ENCODE results near the gene ZFHX3. TPM values are rescaled to one million over a fixed set of nuclear protein-coding genes. Genes with fewer than 3 reads are reported as not detected.

Gene ZFHX3
- total and polyA plus RNA-seq, 2 of the 8 experiments (the other 6 are each of a cell fraction or from before 2014, with no cell fraction given) = 0.08 to 0.99 TPM

GRCh38 chr16:72786606-72787005 is 261.3 kb downstream of the ZFHX3 start:
- Histone ChIP-seq H3K23me2 (ENCODE audit: low read depth, low read length) (peaks cover 5% of the 10 kb centered on the region; the same call in 1 of the 2 replicates), H3K36me3 (ENCODE audit: control insufficient read depth in 2 of 4, insufficient read depth in 4 of 4, low read length in 3 of 4) (no peaks in the 10 kb centered on the region; a peak in 1 of 8 replicates), H2AFZ (ENCODE audit: low read length) (no peak overlapping the region), H4K5ac (ENCODE audit: insufficient read length, low read depth, low read length) (no peak overlapping the region), H3K4me2 (ENCODE audit: insufficient read depth in 1 of 2, low read depth in 2 of 2, low read length in 2 of 2) (peak overlapping the region; percentile 96 to 97; a peak in 3 of 4 replicates), H3K4me1 (replicated peaks in 1 of 4; ENCODE audit: control insufficient read depth in 3 of 4, insufficient read depth in 4 of 4, low read length in 3 of 4) (peaks cover 0 to 5% (median 4%) of the 10 kb centered on the region in 4 experiments; a peak in 4 of 7 replicates), H3K18ac (ENCODE audit: extremely low read depth, low read length) (no peak overlapping the region), H3K14ac (ENCODE audit: insufficient read length) (no peak overlapping the region), H3K79me1 (ENCODE audit: low read depth, low read length) (no peaks in the 10 kb centered on the region), H2BK20ac (ENCODE audit: low read length) (no peak overlapping the region), H3K79me2 (ENCODE audit: control insufficient read depth in 1 of 2, insufficient read depth in 2 of 2, low read length in 2 of 2) (no peaks in the 10 kb centered on the region), H3K27ac (ENCODE audit: low read depth, low read length) (no peak overlapping the region), H3K23ac (ENCODE audit: insufficient read length) (no peak overlapping the region), H2BK15ac (ENCODE audit: low read length) (no peak overlapping the region), H3K56ac (replicated peaks; ENCODE audit: insufficient read length, low read depth, low read length) (no peak overlapping the region), H2AK5ac (ENCODE audit: low read depth, low read length) (no peak overlapping the region), H2BK12ac (ENCODE audit: low read depth, low read length) (no peak overlapping the region), H3K27me3 (replicated peaks in 1 of 4; ENCODE audit: control insufficient read depth in 3 of 4, extremely low read depth in 1 of 4, insufficient read depth in 3 of 4, low read length in 3 of 4) (peaks cover 0 to 11% (median 5%) of the 10 kb centered on the region in 4 experiments; a peak in 5 of 7 replicates), H4K8ac (ENCODE audit: extremely low read depth, insufficient read depth, low read length) (no peak overlapping the region), H2BK5ac (ENCODE audit: low read depth, low read length) (no peak overlapping the region), H4K91ac (replicated peaks; ENCODE audit: insufficient read length, low read length) (no peak overlapping the region), H3K9ac (replicated peaks in 1 of 4; ENCODE audit: extremely low read depth in 1 of 4, low read depth in 3 of 4, low read length in 3 of 4) (no peak overlapping the region), H2BK120ac (replicated peaks; ENCODE audit: low read depth, low read length) (no peak overlapping the region), H4K20me1 (replicated peaks in 1 of 2; ENCODE audit: control insufficient read depth in 1 of 2, insufficient read depth in 2 of 2, low read length in 2 of 2) (no peaks in the 10 kb centered on the region), H3K4ac (replicated peaks; ENCODE audit: insufficient read length, low read depth, low read length) (no peak overlapping the region), H3K9me3 (ENCODE audit: insufficient read depth in 2 of 2, low read depth in 1 of 2, low read length in 1 of 2) (no peaks in the 10 kb centered on the region), H3K4me3 (ENCODE audit: extremely low read depth in 1 of 4, insufficient read depth in 2 of 4, low read depth in 3 of 4, low read length in 4 of 4) (peak overlapping the region in 2 of 4 experiments; percentile 46 to 79; a peak in 3 of 8 replicates)
- TF ChIP-seq EZH2 (IDR thresholded peaks at IDR 0.05; ENCODE audit: low read depth, low read length, severe bottlenecking) (no peak), ZNF274 (IDR thresholded peaks at IDR 0.05; ENCODE audit: borderline replicate concordance, extremely low read depth, low read length) (no peak), SIRT6 (IDR thresholded peaks at IDR 0.05; ENCODE audit: low read length) (no peak), GTF2F1 (IDR thresholded peaks at IDR 0.05; ENCODE audit: borderline replicate concordance, low read depth, low read length) (no peak), HDAC2 (IDR thresholded peaks at IDR 0.05; ENCODE audit: borderline replicate concordance in 1 of 2, low read depth in 2 of 2, low read length in 2 of 2) (no peak), BCL11A (IDR thresholded peaks at IDR 0.05; ENCODE audit: low read depth in 2 of 2, low read length in 2 of 2) (no peak), CBX5 (IDR thresholded peaks at IDR 0.05; ENCODE audit: low read depth, low read length) (no peak), MAFK (IDR thresholded peaks at IDR 0.05; ENCODE audit: low read depth, low read length) (no peak), RXRA (IDR thresholded peaks at IDR 0.05; ENCODE audit: insufficient read depth, low read depth, low read length) (no peak)
- TF ChIP-seq, protein P1, sequence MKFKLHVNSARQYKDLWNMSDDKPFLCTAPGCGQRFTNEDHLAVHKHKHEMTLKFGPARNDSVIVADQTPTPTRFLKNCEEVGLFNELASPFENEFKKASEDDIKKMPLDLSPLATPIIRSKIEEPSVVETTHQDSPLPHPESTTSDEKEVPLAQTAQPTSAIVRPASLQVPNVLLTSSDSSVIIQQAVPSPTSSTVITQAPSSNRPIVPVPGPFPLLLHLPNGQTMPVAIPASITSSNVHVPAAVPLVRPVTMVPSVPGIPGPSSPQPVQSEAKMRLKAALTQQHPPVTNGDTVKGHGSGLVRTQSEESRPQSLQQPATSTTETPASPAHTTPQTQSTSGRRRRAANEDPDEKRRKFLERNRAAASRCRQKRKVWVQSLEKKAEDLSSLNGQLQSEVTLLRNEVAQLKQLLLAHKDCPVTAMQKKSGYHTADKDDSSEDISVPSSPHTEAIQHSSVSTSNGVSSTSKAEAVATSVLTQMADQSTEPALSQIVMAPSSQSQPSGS (IDR thresholded peaks at IDR 0.05; ENCODE audit: low read length) = no peak
- POLR2A ChIA-PET (ENCODE audit: partially characterized antibody) = no interaction called here
- FAIRE-seq (no peak), DNase-seq (ENCODE audit: low read depth in 1 of 2, low spot score in 2 of 2) (no peak)
- CTCF ChIA-PET (ENCODE audit: partially characterized antibody) = interaction anchor here (0.6 to 1.6 kb wide), 10 partner anchors 9 to 1059 kb away, joined by 3 to 5 read pairs (median 4); no protein-coding TSS in a partner anchor
- WGBS, 2 experiments (ENCODE audit: extremely low coverage in 1 of 2, insufficient coverage in 1 of 2, insufficient read length in 1 of 2, insufficient replicate concordance in 2 of 2, low coverage in 1 of 2, low lambda C conversion rate in 2 of 2, missing lambda C conversion rate in 1 of 2) = 57% methylated on average over 6 of the region's 6 CpGs; no CpG with 5 or more reads in 1 of the 2 experiments
